ENCODE results near the gene WNT1.

WNT1 gene

DNA sequence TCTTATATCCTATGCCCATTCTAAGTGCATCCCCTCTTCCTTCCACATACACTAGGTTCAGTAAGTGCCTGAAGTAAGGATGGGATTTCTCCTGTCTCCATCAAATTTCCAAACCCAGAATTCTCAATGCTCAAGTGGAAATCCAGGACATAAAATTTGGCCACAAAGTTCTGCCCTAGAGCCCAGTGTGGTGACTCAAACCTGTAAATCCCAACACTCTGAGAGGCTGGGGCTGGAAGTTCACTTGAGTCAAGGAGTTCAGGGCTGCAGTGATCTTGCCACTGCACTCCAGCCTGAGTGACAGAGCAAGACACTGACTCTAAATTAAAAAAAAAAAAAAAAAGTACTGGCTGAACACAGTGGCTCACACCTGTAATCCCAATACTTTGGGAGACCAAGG is 16.3 kb upstream of the WNT1 start:
- no peak for DNase-seq

DNA sequence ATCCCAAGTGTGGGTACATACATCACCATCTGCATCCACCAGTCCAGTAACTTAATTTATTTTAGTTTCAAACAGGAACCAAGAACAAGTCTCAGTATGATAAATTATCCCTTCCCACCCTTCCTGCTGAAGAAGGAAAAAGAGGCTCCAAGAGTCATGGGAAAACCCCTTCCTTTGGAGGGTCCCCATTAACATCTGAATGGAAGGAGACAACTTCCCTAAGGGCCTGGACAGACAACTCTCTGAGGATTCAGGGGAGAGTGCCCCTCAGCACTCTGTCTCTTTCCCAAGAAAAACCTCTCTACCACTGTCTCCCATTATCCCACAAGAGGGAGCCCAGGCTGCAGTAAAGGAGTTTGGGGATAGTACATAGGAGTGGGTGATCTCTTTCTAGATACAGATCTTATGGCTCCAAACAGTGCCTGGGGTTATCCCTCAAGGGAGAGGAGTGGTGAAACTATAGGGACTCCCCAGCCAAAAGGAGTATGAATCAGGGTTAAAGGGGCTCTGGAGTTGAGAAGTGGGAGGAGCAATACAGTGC is 12.8 kb upstream of the WNT1 start:
- DNase-seq = no peak

DNA sequence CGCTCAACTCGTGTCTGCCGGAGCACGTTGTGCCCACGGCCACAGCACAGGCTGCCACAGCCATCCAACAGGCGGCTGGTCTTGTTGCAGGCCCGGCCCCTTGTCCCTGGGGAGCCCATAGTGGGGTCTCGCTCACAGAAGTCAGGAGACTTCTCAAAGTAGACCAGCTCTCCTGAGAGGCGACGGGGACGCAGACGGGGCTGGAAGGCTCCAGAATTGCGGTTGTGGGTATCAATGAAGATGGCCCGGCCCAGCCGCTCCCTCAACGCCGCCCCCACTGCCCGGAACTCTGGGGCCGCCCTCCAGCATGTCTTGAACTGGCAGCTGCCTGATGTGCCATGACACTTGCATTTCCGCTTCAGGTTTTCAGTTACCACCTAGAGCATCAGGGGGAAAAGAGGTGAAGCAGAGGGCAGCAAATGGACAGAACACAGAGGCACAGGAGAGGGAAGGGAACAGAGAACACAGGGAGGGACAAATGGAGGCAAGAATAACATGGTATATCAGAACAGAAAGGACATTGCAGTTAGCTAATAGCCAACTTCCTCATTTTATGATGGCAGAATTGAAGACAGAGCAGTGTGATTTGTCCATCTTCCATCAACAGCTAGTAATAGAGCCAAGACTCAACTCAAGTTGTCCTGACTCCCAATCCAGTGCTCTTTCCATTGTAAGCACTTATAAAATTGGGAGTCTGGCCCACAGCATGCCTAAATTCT is 11.8 kb upstream of the WNT1 start:
- DNase-seq = no peak

DNA sequence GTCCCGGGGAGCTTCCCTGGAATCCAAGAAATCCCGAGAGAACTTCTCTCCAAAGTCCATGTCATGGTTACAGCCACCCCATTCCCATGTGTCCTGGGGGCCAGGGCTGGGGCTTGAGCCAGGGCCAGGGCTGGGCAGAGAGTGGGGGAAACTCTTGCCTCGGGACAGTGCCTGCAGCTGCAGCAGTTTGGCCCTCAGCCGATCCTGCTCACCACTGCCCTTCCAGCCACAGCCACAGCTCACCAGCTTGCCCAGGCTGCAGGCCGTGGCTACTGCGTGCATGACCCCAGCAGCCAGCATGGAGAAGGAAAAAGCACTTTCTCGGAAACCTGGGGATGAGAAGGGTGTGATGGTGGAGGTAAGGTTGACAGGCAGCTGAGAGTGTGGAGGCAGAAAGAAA is 10.1 kb upstream of the WNT1 start:
- no peak for DNase-seq

DNA sequence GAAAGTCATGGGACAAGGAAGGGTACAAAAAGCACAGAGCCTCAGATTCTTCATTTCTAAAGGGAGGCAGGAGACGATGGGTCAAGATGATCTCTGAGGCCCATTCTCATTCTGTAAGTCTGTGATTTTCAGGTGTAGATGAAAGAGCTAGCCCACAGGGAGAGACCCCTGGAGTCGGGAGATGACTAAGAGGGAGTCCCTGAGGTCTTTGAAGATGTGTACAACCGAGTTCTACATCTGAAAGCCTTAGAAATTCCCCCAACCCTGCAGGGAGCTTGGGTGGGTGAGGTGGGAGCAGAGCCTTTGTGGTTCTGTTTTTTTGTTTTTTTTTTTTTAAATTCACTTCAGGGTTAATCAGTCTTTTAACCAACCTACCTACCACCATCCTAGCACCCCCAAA is 9.7 kb upstream of the WNT1 start:
- DNase-seq = no peak

DNA sequence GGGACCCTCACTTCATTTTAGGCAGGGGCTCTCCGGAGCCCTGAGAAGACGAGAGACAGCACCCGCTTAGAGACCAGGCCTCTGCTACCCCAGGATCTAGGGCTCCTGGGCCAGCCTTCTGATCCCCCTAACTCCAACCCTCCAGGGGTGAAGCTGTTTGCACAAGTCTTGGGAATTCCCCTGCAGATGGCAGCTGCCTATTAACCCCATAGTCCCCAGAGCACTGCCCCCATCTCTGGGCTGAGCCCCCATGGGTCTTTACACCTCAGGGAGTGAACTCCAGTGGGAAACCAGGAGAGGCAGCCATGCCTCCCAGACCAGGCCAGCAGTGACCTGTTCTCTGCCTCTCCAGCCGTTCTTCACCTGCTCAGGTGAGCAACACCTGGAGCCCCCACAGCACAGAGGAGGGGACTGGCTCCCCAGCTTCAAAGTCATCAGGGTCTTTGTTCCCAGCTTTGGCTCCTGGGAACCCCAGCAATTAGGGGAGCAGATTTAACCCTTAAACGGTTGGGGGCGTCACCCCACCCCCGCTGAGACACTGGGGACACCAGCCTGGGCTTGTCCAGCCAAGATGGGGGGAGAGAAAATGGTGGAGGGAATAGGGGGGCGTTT is 8.9 kb upstream of the WNT1 start:
- no peak for DNase-seq

DNA sequence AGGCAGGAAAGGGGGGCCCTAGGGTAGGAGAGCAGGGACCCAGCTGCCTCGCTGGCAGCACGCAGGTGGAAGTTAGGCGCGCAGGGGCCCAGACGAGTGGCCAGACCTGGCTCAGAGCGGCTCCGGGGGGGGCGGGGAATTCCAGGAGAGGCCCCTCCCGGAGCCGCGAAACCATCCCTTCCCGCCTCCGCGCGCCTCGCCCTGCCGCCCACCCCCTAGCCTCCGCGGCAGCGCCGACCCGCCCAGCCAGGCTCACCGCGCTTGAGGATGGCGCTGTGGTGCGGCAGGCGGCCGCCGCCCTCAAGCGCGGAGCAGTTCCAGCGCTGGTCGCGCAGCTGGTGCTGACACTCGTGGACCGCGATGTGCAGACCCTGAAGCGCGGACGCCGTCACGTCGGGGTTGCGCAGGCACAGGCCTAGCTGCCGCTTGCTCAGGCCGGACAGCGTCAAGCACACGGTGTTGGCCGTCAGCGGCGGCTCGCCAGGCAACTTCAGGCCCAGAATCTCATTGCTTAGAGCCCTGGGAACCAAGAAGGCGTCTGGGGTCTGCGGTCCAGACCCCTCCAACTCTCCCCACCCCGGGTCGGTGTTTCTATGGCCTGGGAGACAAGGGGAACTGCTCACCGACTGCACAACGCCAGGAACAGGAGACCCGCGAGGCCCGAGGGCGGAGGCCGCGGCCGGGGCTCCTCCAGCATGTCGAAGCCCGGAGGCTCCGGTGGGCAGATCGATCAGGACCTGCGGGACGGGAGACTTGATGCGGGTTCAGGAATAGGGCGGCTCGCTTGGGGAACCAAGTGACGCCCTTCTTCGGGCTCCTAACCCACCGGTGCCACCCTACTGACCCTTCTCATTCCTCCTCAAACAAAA is 8.1 kb upstream of the WNT1 start:
- DNase-seq = no peak

DNA sequence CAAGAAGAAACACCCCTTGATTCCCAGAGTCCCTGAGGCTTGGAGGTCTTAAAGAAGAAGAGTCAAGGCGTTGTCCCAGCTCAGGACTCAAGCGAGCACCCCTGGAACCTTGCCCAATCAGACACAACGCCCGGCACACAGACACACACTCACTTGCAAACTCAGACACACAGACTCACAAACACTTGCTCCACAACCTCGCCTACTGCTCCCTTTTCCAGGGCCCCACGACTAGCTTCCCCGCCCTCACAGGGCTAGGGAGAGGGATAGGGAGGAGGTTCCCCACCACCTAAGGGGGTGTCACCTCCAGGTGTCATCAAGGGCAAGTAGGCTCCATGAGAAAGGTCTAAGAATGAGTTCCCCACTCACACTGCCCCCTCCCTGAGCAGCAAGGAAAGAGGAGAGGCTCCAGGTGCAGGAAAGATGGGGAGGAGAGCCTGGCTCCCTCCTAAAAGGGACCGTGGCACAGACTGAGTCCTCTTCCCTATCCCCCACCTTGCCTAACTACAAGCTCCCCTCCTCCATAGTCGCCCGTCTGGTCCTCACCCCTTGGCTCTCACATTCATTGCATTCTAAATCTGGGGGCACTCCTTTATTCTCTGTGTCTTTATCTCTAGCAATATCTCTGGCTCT is 7.3 kb upstream of the WNT1 start:
- DNase-seq = no peak

DNA sequence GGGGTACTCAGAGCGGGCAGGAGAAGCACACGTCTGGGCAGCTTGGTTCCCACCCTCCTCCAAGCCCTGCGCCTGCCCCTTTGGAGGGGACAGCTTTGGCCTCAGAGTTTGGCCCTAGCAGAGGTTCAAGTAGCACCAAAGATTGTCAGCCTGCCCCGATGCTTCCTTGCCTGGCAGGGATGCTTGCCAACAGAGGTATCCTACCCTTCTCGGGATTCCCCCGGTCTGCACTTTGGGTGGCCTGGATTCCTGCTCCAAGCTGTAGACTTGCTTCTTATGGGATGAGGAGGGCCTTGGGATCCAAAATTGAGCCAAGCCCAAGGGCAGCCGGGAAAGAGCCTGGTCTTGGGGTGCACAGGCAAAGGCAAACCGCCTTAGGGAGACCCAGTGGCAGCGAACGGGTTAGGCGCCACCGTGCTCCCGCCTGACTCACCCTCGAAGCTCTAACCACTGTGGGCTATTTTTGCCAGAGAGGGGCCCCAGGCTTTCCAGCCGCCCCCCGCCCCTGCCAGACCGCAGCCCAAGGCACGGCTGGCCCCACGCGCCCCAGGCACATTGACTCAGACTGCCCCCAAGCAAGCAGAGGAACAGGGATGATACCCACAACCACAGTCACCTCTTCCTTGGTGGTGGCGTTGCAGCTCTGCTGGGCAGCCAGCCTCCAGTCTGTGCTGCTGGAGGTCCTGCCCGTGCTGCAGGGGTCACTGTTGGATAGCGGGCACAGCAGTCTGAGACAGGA is 5.7 kb upstream of the WNT1 start:
- DNase-seq = peak; percentile 37

DNA sequence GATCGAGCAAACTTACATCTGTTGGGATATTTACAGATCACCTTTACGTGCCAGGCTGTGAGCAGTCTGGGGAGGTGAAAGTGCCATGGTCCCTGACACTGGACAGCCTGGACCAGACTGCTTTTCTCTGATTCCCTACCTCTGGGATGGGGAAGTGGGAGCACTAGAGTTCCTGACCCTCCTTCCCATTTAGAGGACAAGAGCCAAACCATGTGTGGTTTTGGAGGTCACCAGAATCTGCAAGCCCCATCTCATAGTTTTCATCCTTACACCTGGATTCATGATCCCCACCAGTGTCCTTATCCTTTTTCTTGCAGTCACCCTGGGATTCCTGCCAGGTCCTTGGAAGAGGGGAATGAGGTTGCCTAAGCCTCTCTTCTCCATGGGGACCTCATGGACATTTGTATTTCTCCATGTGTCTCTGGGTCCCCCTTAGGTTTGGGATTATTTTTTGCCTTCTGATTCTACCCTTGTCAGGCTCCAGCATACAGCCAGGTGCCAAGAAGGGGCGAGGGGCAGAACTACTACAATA is 5.1 kb upstream of the WNT1 start:
- DNase-seq = no peak

DNA sequence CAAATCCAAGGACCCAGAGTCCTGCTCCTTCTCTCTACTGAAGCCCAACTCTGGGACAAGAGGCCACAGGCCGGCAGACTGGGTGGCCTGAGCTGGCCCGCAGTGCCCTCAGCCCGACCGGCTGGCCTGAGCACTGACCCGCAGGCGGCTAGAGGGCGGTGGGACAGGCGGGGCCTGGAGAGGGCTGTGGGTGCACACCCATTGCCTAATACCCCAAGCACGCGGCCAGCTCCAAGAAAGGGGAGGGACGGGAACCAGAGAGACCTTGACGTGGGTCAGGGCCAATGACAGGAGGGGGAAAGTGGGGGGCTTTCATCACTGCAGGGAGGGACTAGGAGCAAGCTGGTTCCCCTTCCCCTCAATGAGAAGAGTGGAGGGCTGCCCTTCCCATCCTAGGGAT is 4.6 kb upstream of the WNT1 start:
- DNase-seq = no peak

DNA sequence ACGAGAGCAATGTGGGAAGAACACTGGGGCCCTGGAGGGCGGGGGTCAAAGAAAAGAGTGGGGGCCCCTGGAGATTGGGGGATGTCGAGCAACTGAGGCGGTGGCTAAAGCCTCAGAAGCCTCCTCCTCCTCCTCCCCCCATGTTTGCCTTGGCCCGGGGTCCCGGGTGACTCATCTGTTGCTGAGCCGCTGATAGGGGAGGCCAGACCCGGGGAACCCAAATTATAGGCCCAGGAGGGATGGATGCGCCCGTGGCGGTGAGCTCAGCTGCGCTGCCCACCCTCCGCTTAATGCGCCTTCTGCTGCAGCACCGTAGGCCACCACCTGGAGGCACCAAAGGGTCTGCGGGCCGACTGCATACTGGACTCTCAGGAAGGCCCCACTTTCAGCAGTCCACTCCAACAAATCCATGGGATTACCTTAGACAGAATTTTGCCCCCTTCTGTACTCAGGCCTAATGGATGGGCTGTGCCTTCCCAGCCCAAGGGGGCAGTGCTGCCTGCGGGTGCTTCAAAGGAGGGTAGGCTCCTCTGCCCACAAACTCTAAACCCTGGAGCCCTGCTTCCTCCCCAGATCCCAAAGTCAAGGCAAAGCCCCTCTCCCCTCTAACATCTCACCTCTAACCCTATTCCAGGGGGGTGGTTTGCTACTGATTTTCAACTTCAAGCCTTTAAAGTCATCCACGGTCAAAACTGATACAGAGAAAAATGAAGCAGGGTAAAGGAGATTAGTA is 4.0 kb upstream of the WNT1 start:
- DNase-seq = peak; percentile 47

DNA sequence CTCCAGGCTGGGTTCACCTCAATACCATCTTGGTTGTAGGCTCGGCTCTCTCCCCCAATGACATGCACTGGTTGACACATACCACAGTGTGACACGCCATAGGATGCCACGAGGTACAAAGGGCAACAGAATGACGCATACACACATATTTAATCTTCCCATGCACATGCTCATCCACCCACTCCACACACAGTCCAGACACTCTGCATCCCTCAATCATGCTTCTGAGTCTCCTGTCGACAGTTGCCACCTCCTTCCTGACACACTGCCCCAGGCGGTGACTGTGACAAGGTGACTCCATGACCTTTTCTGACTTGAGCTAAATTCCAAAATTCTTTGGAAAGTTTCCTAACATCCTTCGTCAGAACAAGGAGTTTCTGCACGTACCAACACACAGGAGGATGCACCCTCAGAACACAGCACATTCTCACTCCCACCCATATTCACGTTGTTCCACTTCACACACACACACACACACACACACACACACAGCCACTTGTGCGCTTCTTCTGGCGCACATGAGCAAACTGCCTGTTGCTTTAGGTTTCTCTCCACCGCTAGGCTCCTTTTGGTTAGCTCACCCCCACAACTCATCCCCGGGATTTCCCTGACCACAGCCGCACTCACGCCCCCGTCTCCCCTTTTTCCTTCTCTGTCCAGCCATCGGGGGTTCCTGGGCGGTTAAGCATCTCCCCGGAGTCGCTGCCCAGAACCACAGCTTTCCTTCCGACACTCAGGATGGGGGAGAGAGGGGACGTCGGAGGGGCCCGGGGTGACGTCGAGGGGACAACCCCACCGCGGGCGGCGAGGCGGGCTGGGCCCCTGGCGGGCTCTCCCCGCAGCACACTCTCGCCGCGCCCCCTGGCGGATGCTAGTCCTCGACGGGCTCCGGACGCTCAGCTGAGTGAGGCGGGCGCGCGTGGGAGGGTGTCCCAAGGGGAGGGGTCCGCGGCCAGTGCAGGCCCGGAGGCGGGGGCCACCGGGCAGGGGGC is 536 bp upstream of the WNT1 start:
- DNase-seq = peak; percentile 84

DNA sequence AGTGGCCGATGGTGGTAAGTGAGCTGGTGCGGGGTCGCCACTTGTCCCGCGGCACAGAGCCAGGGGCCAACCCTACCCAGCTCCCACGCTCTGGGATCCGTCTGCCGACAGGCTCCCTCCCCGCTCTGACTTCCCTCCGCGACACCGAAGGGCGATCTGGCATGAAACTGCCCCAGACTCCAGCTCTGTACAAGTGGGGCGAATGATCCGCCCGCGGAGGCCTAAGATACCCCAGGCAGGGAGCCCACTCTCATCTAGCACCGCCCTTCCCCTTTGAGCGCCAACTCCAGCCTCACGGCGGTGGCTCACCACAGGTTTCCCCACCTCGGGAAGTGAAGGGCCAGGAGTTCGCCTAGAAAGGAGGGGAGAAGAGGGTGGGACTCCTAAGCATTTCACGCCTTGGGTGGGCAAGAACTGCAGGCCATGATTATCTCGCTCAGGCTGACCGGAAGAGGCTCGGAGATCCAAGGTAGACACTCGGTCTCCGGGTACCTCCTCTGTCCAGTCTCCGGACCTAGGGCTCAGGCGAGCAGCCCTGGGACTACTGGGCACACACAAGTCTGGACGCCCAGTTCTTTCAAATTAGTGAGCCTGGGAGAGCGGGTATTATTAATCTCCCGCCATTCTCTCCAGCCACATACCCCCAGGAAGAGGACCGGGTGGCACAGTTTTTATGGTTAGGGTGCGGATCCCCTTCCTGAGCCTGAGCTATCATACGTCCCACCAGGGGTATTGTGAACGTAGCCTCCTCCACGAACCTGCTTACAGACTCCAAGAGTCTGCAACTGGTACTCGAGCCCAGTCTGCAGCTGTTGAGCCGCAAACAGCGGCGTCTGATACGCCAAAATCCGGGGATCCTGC is 849 bp downstream of the WNT1 start:
- DNase-seq = no peak

DNA sequence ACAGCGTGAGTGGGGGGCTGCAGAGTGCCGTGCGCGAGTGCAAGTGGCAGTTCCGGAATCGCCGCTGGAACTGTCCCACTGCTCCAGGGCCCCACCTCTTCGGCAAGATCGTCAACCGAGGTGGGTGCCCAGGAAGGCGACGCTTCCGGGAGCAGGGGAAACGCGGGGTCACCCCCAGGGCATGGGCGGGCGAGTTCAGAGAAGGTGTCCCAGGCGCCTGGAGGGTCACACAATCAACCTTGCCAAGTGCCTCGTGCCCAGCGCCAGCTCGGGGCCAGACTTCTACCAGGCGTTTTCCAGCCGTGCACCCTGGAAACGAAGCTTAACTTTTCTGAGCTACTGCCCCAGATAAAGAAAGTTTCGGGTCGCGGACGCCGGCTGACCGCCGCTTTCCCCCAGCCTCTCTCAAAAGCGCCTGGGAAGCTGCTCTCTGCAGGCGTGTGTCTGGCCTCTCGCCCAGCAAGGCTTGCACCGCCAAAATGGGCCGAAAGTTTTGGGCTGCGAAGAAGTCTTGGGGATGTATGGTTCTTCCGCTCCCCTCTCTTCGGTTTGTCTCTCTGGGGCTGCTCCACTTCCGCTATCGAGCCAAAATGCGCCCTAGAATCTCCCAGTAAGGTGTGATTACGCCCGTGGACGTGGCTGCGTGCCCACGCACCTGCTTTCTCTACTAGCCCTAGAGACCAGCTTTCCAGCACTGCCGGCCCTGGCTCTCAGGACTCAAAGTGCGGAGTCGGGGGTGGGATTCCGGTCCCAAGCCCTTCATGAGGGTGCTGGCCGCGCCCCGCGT is 1.7 kb downstream of the WNT1 start:
- no peak for DNase-seq

DNA sequence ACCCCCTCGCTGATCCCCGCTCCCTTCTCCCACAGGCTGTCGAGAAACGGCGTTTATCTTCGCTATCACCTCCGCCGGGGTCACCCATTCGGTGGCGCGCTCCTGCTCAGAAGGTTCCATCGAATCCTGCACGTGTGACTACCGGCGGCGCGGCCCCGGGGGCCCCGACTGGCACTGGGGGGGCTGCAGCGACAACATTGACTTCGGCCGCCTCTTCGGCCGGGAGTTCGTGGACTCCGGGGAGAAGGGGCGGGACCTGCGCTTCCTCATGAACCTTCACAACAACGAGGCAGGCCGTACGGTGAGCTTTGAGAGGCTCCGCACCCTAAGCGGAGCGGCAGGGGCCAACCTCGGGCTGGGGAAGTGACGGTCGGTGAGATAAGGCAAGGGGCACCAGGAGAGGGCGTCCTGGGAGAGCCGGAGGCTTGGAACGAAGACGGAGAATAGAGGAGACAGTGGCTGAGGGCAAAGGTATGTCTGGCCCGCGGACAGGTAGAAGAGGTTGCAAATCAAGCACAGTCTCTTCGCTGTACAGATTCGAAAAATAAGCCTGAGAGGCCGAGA is 2.3 kb downstream of the WNT1 start:
- peak; percentile 41 for DNase-seq

DNA sequence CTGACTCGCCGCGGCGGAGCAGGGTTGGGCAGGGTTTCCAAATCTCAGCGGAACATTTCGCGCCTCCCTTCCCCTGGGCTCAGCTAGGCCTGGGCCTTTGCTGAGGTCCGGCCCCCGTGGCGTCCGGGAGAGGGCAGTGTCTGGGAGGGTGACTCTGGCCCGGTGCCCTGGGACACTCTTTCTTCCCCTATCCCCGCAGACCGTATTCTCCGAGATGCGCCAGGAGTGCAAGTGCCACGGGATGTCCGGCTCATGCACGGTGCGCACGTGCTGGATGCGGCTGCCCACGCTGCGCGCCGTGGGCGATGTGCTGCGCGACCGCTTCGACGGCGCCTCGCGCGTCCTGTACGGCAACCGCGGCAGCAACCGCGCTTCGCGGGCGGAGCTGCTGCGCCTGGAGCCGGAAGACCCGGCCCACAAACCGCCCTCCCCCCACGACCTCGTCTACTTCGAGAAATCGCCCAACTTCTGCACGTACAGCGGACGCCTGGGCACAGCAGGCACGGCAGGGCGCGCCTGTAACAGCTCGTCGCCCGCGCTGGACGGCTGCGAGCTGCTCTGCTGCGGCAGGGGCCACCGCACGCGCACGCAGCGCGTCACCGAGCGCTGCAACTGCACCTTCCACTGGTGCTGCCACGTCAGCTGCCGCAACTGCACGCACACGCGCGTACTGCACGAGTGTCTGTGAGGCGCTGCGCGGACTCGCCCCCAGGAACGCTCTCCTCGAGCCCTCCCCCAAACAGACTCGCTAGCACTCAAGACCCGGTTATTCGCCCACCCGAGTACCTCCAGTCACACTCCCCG is 3.0 kb downstream of the WNT1 start:
- DNase-seq = peak; percentile 56
